Endothelial cell of umbilical vein (primary cell): ENCODE data around the gene MBD4. TPM values are rescaled to one million over a fixed set of nuclear protein-coding genes. Genes with fewer than 3 reads are reported as not detected.

Experiments
- BruUV-seq: library from RNA; stranded (reverse); fragments of 400-500 nt; replicated peaks from 2 replicates; lab custom pipeline; 2021; lab: Mats Ljungman, UMichigan
- CTCF ChIA-PET: fragments of 300-600, 350-600 bp; sonication (Branson Sonifier 250); formaldehyde crosslinking; loops from one replicate; lab custom pipeline; 2021; ENCODE audit warnings: antibody characterized with exemption, inconsistent platforms; lab: Charles Lee
- POLR2A ChIA-PET: fragments of 300-600, 350-600 bp; sonication (Branson Sonifier 250); formaldehyde crosslinking; loops from one replicate; lab custom pipeline; 2021; ENCODE audit warnings: antibody characterized with exemption, inconsistent platforms; lab: Charles Lee
- DNase-seq: peaks from one replicate; pipeline ENCODE4 v3.0.0-alpha.2; 2011; ENCODE audit warnings: low read depth, low spot score
- FAIRE-seq: peaks from 2 replicates; lab custom pipeline; 2011; peaks lifted over from hg19 to GRCh38; lab: Jason Lieb, UNC
- H2AFZ ChIP-seq: 2 replicates; pipeline ENCODE4 v1.6.0; 2012; ENCODE audit warnings: low read depth, low read length, control low read depth, inconsistent platforms
- H3K27ac ChIP-seq: 2 replicates; pipeline ENCODE4 v1.5.1; 2011; ENCODE audit warnings: low read depth, mild to moderate bottlenecking, control low read depth, low read length, moderate library complexity; ENCODE audit not compliant: insufficient read depth
- H3K27me3 ChIP-seq, 2 experiments: 2 replicates each; pipeline versions ENCODE4 v1.6.0 to v1.6.1; 2011; ENCODE audit warnings: low read length in 2 of 2, mixed read lengths in 1 of 2; ENCODE audit not compliant: control insufficient read depth in 2 of 2, insufficient read depth in 2 of 2
- H3K36me3 ChIP-seq, 2 experiments: 2 replicates in 1 of 2; 3 replicates in 1 of 2; pipeline ENCODE4 v1.5.1; 2011; ENCODE audit warnings: low read length in 2 of 2, mild to moderate bottlenecking in 1 of 2, moderate library complexity in 1 of 2; ENCODE audit not compliant: control insufficient read depth in 2 of 2, insufficient read depth in 2 of 2; ENCODE audit errors: extremely low read depth in 1 of 2
- H3K4me1 ChIP-seq: 3 replicates; pipeline ENCODE4 v1.5.1; 2011; ENCODE audit warnings: mild to moderate bottlenecking, low read length; ENCODE audit not compliant: control insufficient read depth, insufficient read depth; ENCODE audit errors: extremely low read depth
- H3K4me2 ChIP-seq: 2 replicates; pipeline ENCODE4 v1.6.1; 2011; ENCODE audit warnings: low read length, control low read depth, mixed read lengths; ENCODE audit not compliant: insufficient read depth
- H3K4me3 ChIP-seq, 3 experiments: fragments of 200-600 bp in 1 of 3; sonication (generic), shearing (Covaris generic) in 1 of 3; replicated peaks in 1 of 3; 2 replicates each; pipeline ENCODE4 v1.5.1; 2011 to 2016; ENCODE audit warnings: control low read depth in 3 of 3, low read length in 3 of 3, mild to moderate bottlenecking in 2 of 3, inconsistent platforms in 1 of 3, low read depth in 1 of 3, moderate library complexity in 1 of 3; ENCODE audit not compliant: insufficient read depth in 1 of 3
- H3K79me2 ChIP-seq: 2 replicates; pipeline ENCODE4 v1.6.0; 2012; ENCODE audit warnings: low read length, inconsistent platforms; ENCODE audit not compliant: control insufficient read depth, insufficient read depth
- H3K9ac ChIP-seq: replicated peaks from 2 replicates; pipeline ENCODE3; 2011; ENCODE audit warnings: low read length, control low read depth; ENCODE audit not compliant: insufficient read depth; ENCODE audit errors: extremely low read depth
- H3K9me1 ChIP-seq: replicated peaks from 3 replicates; pipeline ENCODE4 v1.6.0; 2011; ENCODE audit warnings: mild to moderate bottlenecking, low read length; ENCODE audit not compliant: control insufficient read depth, insufficient read depth; ENCODE audit errors: extremely low read depth
- H3K9me3 ChIP-seq: replicated peaks from 2 replicates; pipeline ENCODE4 v1.5.1; 2012; ENCODE audit warnings: low read length, inconsistent platforms; ENCODE audit not compliant: control insufficient read depth, insufficient read depth
- H4K20me1 ChIP-seq: replicated peaks from 2 replicates; pipeline ENCODE3; 2011; ENCODE audit warnings: mild to moderate bottlenecking, low read length; ENCODE audit not compliant: control insufficient read depth, insufficient read depth; ENCODE audit errors: extremely low read depth
- CTCF ChIP-seq, 2 donors: IDR thresholded peaks; 1 replicate in 1 of 2; 2 replicates in 1 of 2; pipeline ENCODE4 v1.5.1; 2011; ENCODE audit warnings: low read length in 2 of 2, mild to moderate bottlenecking in 2 of 2, moderate library complexity in 2 of 2, control low read depth in 1 of 2, inconsistent platforms in 1 of 2, low read depth in 1 of 2; ENCODE audit not compliant: insufficient read depth in 1 of 2; ENCODE audit errors: extremely low read depth in 1 of 2
- EZH2 ChIP-seq: IDR thresholded peaks from 2 replicates; pipeline ENCODE4 v1.6.1; 2012; ENCODE audit warnings: borderline replicate concordance, low read depth, mild to moderate bottlenecking, moderate library complexity, low read length, inconsistent platforms; ENCODE audit not compliant: severe bottlenecking
- FOS ChIP-seq: IDR thresholded peaks from 2 replicates; pipeline ENCODE4 v1.6.1; 2011; ENCODE audit warnings: mild to moderate bottlenecking, low read length, moderate library complexity, borderline replicate concordance; ENCODE audit not compliant: insufficient read depth
- GATA2 ChIP-seq: IDR thresholded peaks from 2 replicates; pipeline ENCODE4 v1.7.0; 2011; ENCODE audit warnings: low read depth, mild to moderate bottlenecking, moderate library complexity, mixed read lengths, low read length; ENCODE audit not compliant: insufficient read length, insufficient read depth
- JUN ChIP-seq: IDR thresholded peaks from 2 replicates; pipeline ENCODE4 v1.6.1; 2011; ENCODE audit warnings: borderline replicate concordance, low read depth; ENCODE audit not compliant: insufficient read length, insufficient read depth
- MYC ChIP-seq: IDR thresholded peaks from one replicate; pipeline ENCODE4 v1.6.1; 2011; ENCODE audit warnings: mild to moderate bottlenecking, low read depth, low read length
- dilution Hi-C: fragments of 300-500 bp; cut with MboI; formaldehyde crosslinking; loops from one replicate; pipeline ENCODE4 v1.15.0; 2019; ENCODE audit warnings: low sequenced_read_pairs; ENCODE audit not compliant: extremely low pct_ligation_motif_present
- intact Hi-C: fragments of 100-400 bp; cut with micrococcal nuclease; formaldehyde crosslinking; loops from one replicate; pipeline ENCODE4 v1.10.0; 2022
- polyA plus RNA-seq, 4 experiments: library from polyadenylated mRNA; depleted of rRNA in 3 of 4; stranded (reverse) in 3 of 4; unstranded in 1 of 4; fragments of >200 nt; gene quantifications; 2 replicates each; pipeline versions ENCODE4 v1.2.1 to v1.2.3, GENCODE V29; 2011 to 2012; ENCODE audit warnings: missing spikeins in 1 of 4
- total RNA-seq: library from RNA; stranded (reverse); gene quantifications from 2 replicates; pipeline ENCODE4 v1.2.3, GENCODE V29; 2021

Gene MBD4
- total and polyA plus RNA-seq, 2 donors (not counting 3 experiments of a cell fraction or from before 2014, with no cell fraction given): 17.4 to 39.5 TPM

DNA sequence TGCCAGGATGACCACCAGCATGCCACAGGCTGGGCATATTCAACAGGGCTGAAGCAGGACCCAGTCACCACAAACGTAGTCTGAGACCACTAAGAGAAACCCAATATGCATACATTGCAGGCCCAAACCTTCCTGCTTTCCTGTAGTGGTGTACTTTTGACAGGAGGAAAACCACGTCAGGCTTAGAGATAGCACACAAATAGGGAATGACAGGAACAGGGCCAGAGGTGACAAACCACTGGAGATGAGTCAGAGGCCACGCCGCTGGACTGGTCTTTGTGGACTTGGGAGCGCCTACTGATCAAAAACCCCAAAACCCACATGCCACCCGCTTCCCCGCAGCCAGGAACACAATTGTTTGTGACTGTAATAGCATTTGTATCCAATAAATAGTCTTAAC, 7.7 kb downstream of the MBD4 start:
- Histone ChIP-seq H3K79me2 (peaks cover 2% of the 10 kb centered on the region), H3K4me2 (no peak overlapping the region), H3K9me1 (no peaks in the 10 kb centered on the region), H3K9ac (no peak overlapping the region), H2AFZ (no peak overlapping the region), H3K4me3 (no peak overlapping the region), H3K4me1 (peaks cover 6% of the 10 kb centered on the region), H4K20me1 (no peaks in the 10 kb centered on the region), H3K27me3 (peaks cover 0 to 4% of the 10 kb centered on the region in 2 experiments), H3K27ac (no peak overlapping the region), H3K36me3 (peaks cover 13 to 17% of the 10 kb centered on the region in 2 experiments), H3K9me3 (no peaks in the 10 kb centered on the region)
- no peak for FAIRE-seq
- TF ChIP-seq CTCF (IDR thresholded peaks at IDR 0.05; ENCODE audit: extremely low read depth in 1 of 2, insufficient read depth in 1 of 2, low read depth in 1 of 2, low read length in 2 of 2): no peak
- no peak for TF ChIP-seq JUN
- no peak for TF ChIP-seq GATA2
- no peak for TF ChIP-seq MYC
- TF ChIP-seq EZH2: no peak
- no peak for TF ChIP-seq FOS
- no TSS peak for BruUV-seq
- CTCF ChIA-PET: interaction anchor here (0.8 kb wide), 1 partner anchor 33 kb away, joined by 3 read pairs; no protein-coding TSS in a partner anchor
- POLR2A ChIA-PET: no interaction called here
- dilution Hi-C loops (no loop called here), intact Hi-C loops (no loop called here)
- DNase-seq: no peak
